Gastroesophageal sphincter (tissue), 3 donors: ENCODE results near the gene NSUN6.

ENCODE experiments used
- EP300 ChIP-seq: sonication (generic); formaldehyde crosslinking; IDR thresholded peaks from one replicate; pipeline ENCODE4 v1.6.1; 2017; ENCODE audit warnings: antibody characterized with exemption, mild to moderate bottlenecking
- POLR2A ChIP-seq, 2 donors: fragments of 450-650 bp; IDR thresholded peaks; one replicate each; pipeline ENCODE4 v1.6.1; 2017; ENCODE audit warnings: antibody characterized with exemption in 2 of 2, mild to moderate bottlenecking in 2 of 2, moderate library complexity in 1 of 2
- POLR2AphosphoS5 ChIP-seq: sonication (generic); formaldehyde crosslinking; IDR thresholded peaks from one replicate; pipeline ENCODE4 v1.6.1; 2017; ENCODE audit warnings: antibody characterized with exemption
- TF ChIP-seq, protein P1 (sequence below), 4 experiments: fragments of 200-600 bp in 2 of 4; fragments of 450-650 bp in 2 of 4; sonication (generic) in 1 of 4; IDR thresholded peaks; one replicate each; pipeline ENCODE4 v1.5.1; 2017 to 2019; ENCODE audit warnings: antibody characterized with exemption in 4 of 4, mild to moderate bottlenecking in 2 of 4, moderate library complexity in 2 of 4

- TF ChIP-seq, protein P1, sequence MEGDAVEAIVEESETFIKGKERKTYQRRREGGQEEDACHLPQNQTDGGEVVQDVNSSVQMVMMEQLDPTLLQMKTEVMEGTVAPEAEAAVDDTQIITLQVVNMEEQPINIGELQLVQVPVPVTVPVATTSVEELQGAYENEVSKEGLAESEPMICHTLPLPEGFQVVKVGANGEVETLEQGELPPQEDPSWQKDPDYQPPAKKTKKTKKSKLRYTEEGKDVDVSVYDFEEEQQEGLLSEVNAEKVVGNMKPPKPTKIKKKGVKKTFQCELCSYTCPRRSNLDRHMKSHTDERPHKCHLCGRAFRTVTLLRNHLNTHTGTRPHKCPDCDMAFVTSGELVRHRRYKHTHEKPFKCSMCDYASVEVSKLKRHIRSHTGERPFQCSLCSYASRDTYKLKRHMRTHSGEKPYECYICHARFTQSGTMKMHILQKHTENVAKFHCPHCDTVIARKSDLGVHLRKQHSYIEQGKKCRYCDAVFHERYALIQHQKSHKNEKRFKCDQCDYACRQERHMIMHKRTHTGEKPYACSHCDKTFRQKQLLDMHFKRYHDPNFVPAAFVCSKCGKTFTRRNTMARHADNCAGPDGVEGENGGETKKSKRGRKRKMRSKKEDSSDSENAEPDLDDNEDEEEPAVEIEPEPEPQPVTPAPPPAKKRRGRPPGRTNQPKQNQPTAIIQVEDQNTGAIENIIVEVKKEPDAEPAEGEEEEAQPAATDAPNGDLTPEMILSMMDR (IDR thresholded peaks at IDR 0.05): no peak
- TF ChIP-seq POLR2AphosphoS5: no peak
- TF ChIP-seq POLR2A (IDR thresholded peaks at IDR 0.05): no peak
- TF ChIP-seq EP300: no peak
These were observed 73.3 kb downstream of the NSUN6 start for GRCh38 chr10:18577823-18578685.
